Activated naive CD8-positive, alpha-beta T cell treated with anti-CD3 and anti-CD28 coated beads, Interleukin-2, amount 50 U/mL, for 24 hours (primary cell): ENCODE data around the gene COL6A2.

Experiments used
- ATAC-seq: fragments of 150-1000 bp; cut with Tn5 transposase; one replicate; pipeline ENCODE4 v1.10.0; 2021
- DNase-seq: peaks from one replicate; pipeline ENCODE4 v3.0.0; 2021
- H3K27ac Mint-ChIP-seq: one replicate; pipeline ENCODE4 v1.8.0; 2021; ENCODE audit warnings: mild to moderate bottlenecking, mixed read lengths
- H3K27me3 Mint-ChIP-seq: one replicate; pipeline ENCODE4 v1.8.0; 2021; ENCODE audit warnings: mixed read lengths
- H3K36me3 Mint-ChIP-seq: one replicate; pipeline ENCODE4 v1.8.0; 2021; ENCODE audit warnings: low read depth, mixed read lengths
- H3K4me1 Mint-ChIP-seq: one replicate; pipeline ENCODE4 v1.8.0; 2021; ENCODE audit warnings: mixed read lengths
- H3K4me3 Mint-ChIP-seq: one replicate; pipeline ENCODE4 v1.8.0; 2021; ENCODE audit warnings: mild to moderate bottlenecking, moderate library complexity, mixed read lengths
- H3K9me3 Mint-ChIP-seq: one replicate; pipeline ENCODE4 v1.8.0; 2021; ENCODE audit warnings: mixed read lengths

The COL6A2 gene

GRCh38 chr21:46116776-46117585 lies 19.1 kb downstream of the COL6A2 start:
- DNase-seq (no peak), ATAC-seq (no peak)
- H3K36me3 Mint-ChIP-seq, result peaks cover 8% of the 10 kb centered on the region
- H3K4me3 Mint-ChIP-seq, result no peak overlapping the region
- no peaks in the 10 kb centered on the region for H3K27me3 Mint-ChIP-seq
- H3K4me1 Mint-ChIP-seq, result no peaks in the 10 kb centered on the region
- no peaks in the 10 kb centered on the region for H3K9me3 Mint-ChIP-seq
- H3K27ac Mint-ChIP-seq, result no peak overlapping the region

DNA sequence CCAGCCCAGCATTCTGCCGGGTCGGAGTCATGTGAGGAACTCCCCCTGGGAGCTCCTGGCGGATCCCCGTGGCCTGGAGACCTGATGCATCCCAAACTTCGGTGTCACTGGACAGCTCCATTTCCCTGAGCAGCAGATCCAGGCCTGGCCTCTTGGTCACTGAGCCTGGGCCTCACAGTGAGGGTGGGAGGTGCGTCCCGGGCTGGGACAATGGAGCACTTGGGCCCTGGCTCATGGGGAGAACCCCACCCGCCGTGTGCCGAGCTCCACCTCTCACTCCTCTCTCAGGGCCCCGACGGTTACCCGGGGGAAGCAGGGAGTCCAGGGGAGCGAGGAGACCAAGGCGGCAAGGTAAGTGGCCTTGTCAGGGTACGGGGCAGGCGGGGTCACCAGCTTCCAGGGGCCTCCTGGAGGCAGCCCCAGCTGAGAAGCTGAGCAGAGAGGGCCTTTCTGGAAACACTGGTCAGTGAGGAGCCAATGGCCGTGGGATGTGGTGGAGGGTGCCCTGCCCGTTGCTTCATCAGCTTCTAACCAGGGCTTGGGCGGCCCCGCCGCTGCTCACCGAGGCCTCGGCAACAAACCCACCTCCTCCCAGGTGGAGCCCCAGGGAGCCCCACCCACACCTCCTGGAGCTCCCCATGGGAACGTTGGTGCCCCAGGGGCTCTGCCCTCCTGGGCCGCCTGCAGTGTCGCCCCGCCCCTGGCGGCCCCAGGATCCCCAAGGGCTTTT lies 19.8 kb downstream of the COL6A2 start:
- ATAC-seq (no peak), DNase-seq (no peak)
- no peaks in the 10 kb centered on the region for H3K4me1 Mint-ChIP-seq
- no peak overlapping the region for H3K4me3 Mint-ChIP-seq
- H3K27me3 Mint-ChIP-seq, result no peaks in the 10 kb centered on the region
- peaks cover 8% of the 10 kb centered on the region for H3K36me3 Mint-ChIP-seq
- H3K9me3 Mint-ChIP-seq, result no peaks in the 10 kb centered on the region
- H3K27ac Mint-ChIP-seq, result no peak overlapping the region

- Mint-ChIP-seq H3K4me1 (no peaks in the 10 kb centered on the region), H3K4me3 (no peak overlapping the region), H3K27me3 (no peaks in the 10 kb centered on the region), H3K36me3 (peaks cover 7% of the 10 kb centered on the region), H3K9me3 (no peaks in the 10 kb centered on the region), H3K27ac (no peak overlapping the region)
- no peak for ATAC-seq
- no peak for DNase-seq
These were observed 20.6 kb downstream of the COL6A2 start for GRCh38 chr21:46118316-46119143.

GRCh38 chr21:46119144-46119636 lies 21.3 kb downstream of the COL6A2 start:
- Mint-ChIP-seq H3K36me3 (peaks cover 4% of the 10 kb centered on the region), H3K9me3 (no peaks in the 10 kb centered on the region), H3K27ac (no peak overlapping the region), H3K4me3 (no peak overlapping the region), H3K27me3 (no peaks in the 10 kb centered on the region), H3K4me1 (no peaks in the 10 kb centered on the region)
- DNase-seq (no peak), ATAC-seq (no peak)

- no peak overlapping the region for H3K27ac Mint-ChIP-seq
- ATAC-seq (no peak), DNase-seq (no peak)
- peaks cover under 1% of the 10 kb centered on the region for H3K36me3 Mint-ChIP-seq
- H3K27me3 Mint-ChIP-seq, result no peaks in the 10 kb centered on the region
- H3K4me3 Mint-ChIP-seq, result no peak overlapping the region
- H3K4me1 Mint-ChIP-seq, result no peaks in the 10 kb centered on the region
- H3K9me3 Mint-ChIP-seq, result no peaks in the 10 kb centered on the region
These were observed 21.8 kb downstream of the COL6A2 start for GRCh38 chr21:46119637-46120271.

GRCh38 chr21:46120301-46121285 lies 22.7 kb downstream of the COL6A2 start:
- DNase-seq, result no peak
- no peak overlapping the region for H3K27ac Mint-ChIP-seq
- no peaks in the 10 kb centered on the region for H3K36me3 Mint-ChIP-seq
- no peak for ATAC-seq
- no peaks in the 10 kb centered on the region for H3K27me3 Mint-ChIP-seq
- H3K9me3 Mint-ChIP-seq, result no peaks in the 10 kb centered on the region
- no peak overlapping the region for H3K4me3 Mint-ChIP-seq
- no peaks in the 10 kb centered on the region for H3K4me1 Mint-ChIP-seq

GRCh38 chr21:46121286-46122221 lies 23.6 kb downstream of the COL6A2 start:
- Mint-ChIP-seq H3K4me3 (no peak overlapping the region), H3K27me3 (no peaks in the 10 kb centered on the region), H3K27ac (no peak overlapping the region), H3K9me3 (no peaks in the 10 kb centered on the region), H3K4me1 (no peaks in the 10 kb centered on the region), H3K36me3 (no peaks in the 10 kb centered on the region)
- no peak for ATAC-seq
- DNase-seq, result no peak

DNA sequence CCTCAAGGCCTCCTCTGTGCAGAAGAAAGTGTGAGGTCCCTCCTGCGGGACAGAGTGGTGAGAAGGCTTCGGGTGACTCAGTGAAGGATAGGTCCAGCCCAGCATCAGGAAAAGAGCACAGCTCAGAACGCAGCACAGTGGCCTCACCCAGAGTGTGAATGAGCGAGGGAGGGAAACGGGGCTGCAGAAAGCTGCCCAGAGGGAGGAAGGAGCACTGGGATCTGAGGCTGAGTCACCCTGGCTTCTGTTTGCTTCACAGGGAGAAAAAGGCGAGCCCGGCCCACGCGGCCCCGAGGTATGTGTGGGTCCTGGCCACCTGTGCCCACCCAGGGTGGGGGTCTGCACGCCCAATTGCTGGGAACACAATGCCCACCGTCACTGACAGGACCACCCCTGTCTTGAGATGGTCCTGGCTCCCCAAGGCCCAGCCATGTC lies 24.3 kb downstream of the COL6A2 start:
- Mint-ChIP-seq H3K4me3 (no peak overlapping the region), H3K9me3 (no peaks in the 10 kb centered on the region), H3K36me3 (no peaks in the 10 kb centered on the region), H3K4me1 (no peaks in the 10 kb centered on the region), H3K27me3 (no peaks in the 10 kb centered on the region), H3K27ac (no peak overlapping the region)
- no peak for ATAC-seq
- DNase-seq, result no peak

GRCh38 chr21:46122758-46123683 lies 25.1 kb downstream of the COL6A2 start:
- H3K27me3 Mint-ChIP-seq, result no peaks in the 10 kb centered on the region
- no peaks in the 10 kb centered on the region for H3K36me3 Mint-ChIP-seq
- H3K9me3 Mint-ChIP-seq, result no peaks in the 10 kb centered on the region
- no peak for ATAC-seq
- no peak for DNase-seq
- H3K27ac Mint-ChIP-seq, result peak overlapping the region; percentile 12
- H3K4me1 Mint-ChIP-seq, result no peaks in the 10 kb centered on the region
- no peak overlapping the region for H3K4me3 Mint-ChIP-seq

- Mint-ChIP-seq H3K36me3 (no peaks in the 10 kb centered on the region), H3K9me3 (no peaks in the 10 kb centered on the region), H3K4me3 (no peak overlapping the region), H3K27ac (no peak overlapping the region), H3K27me3 (no peaks in the 10 kb centered on the region), H3K4me1 (no peaks in the 10 kb centered on the region)
- ATAC-seq (no peak), DNase-seq (no peak)
These were observed 26.4 kb downstream of the COL6A2 start for GRCh38 chr21:46124083-46124925.
